Measurements from ENCODE around the gene FLT4.

DNA sequence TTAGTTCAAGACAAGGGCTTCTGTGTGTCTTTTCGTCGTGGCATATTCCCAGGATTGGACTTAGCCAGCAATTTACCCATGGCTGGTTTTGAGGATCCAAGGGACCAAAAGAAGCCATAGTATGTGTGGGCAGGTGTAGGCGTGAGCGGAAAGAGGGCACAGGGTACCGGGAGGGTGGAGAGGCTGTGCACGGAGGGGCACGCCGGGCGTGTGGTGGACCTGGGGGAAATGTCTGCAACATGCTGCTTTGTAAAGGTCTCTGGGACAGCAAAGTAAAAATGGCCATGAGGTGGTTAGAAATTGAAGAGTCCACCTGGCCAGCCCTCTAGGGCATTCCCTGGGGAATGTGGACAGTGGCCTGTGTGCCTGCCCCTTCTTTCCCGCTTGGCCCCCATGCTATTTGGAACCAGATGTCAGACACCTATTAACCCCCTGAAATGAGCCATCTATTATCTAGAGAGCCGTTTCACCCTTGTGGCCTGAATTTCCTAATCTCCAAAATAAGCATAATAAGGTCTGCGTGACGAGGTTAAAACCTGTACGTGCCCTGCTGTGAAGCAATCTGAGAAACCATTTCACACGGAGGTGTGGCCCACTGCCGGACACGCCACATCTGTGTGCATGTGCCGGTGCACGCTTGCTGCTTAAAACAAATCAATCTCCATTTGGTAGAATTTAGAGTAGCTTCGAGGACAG is 5.1 kb downstream of the FLT4 start:
- TF ChIP-seq CTCF (IDR thresholded peaks at IDR 0.05) (no peak), POLR2A (IDR thresholded peaks at IDR 0.05) (no peak)

All from ovary (tissue), 3 donors.